ENCODE data around the gene EFEMP1. TPM values are rescaled to one million over a fixed set of nuclear protein-coding genes. Genes with fewer than 3 reads are reported as not detected.

Gene EFEMP1
- total and polyA plus RNA-seq, 10 of the 15 experiments (the other 5 are each of a cell fraction or from before 2014, with no cell fraction given): 0.27 to 1.2 (median 0.35) TPM; not detected in 6

DNA sequence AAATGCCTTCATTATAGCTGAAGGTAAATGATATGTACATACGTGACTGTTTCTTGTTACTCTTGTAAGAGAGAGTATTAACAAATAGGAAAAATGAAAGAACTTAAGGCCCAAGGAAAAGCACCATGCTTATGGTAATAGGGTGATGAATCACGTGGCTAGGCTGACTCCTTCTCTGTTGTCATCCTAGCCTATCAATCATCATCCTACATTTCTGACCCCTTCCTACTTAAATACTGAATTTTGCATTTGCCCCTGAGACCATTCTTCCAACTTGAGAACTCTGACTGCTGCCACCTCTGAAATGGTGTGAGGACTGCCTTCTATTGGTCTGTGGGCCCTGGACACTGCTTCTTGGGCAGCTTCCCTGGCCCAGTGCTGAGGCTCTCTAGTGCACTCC, 28.9 kb downstream of the EFEMP1 start:
- no peaks in the 10 kb centered on the region for H3K36me3 ChIP-seq (ENCODE audit: control insufficient read depth in 2 of 2, insufficient read depth in 2 of 2, low read length in 1 of 2)
- in situ Hi-C loops (cut with MboI): no loop called here
- H4K20me1 ChIP-seq (ENCODE audit: control insufficient read depth, insufficient read depth): no peaks in the 10 kb centered on the region
- no peaks in the 10 kb centered on the region; a peak in 1 of 4 replicates for H3K27me3 ChIP-seq (replicated peaks in 1 of 2; ENCODE audit: control insufficient read depth in 2 of 2, insufficient read depth in 2 of 2, low read length in 1 of 2)
- no peak overlapping the region for H3K27ac ChIP-seq (ENCODE audit: control insufficient read depth, insufficient read depth)
- H3K4me2 ChIP-seq (ENCODE audit: control insufficient read depth, insufficient read depth): no peak overlapping the region
- DNase-seq (ENCODE audit: low read depth, low spot score): no peak
- ChIA-PET RAD21 (ENCODE audit: unreplicated experiment) (no interaction called here), POLR2A (no interaction called here), CTCF (no interaction called here), SMC1A (ENCODE audit: uncharacterized antibody, unreplicated experiment) (interaction anchor here (0.6 kb wide), 1 partner anchor 903 kb away, joined by 3 read pairs; no protein-coding TSS in a partner anchor)
- no peak overlapping the region for H3K9ac ChIP-seq (ENCODE audit: control insufficient read depth, insufficient read depth, low read length)
- no peaks in the 10 kb centered on the region for H3K9me3 ChIP-seq (replicated peaks; ENCODE audit: control insufficient read depth, insufficient read depth, low read length)
- no peaks in the 10 kb centered on the region for H3K4me1 ChIP-seq (ENCODE audit: control insufficient read depth, insufficient read depth, low read length)
- intact Hi-C loops (cut with micrococcal nuclease; ENCODE audit: unreplicated experiment): no loop called here
- H2AFZ ChIP-seq (ENCODE audit: control insufficient read depth, low read depth, low read length): no peak overlapping the region
- no peak overlapping the region for H3K4me3 ChIP-seq
- ATAC-seq: no peak
- no TSS peak for BruUV-seq (replicated peaks)
- FAIRE-seq: no peak
- H3K79me2 ChIP-seq (ENCODE audit: control insufficient read depth, insufficient read depth, low read length): no peaks in the 10 kb centered on the region
- 2% methylated on average over 2 of the region's 2 CpGs for WGBS (ENCODE audit: insufficient coverage, insufficient replicate concordance, low lambda C conversion rate, missing lambda C conversion rate)
- no peak for TF ChIP-seq SMARCA5 (IDR thresholded peaks at IDR 0.05)
- no peak for TF ChIP-seq LARP7 (IDR thresholded peaks at IDR 0.05)
- TF ChIP-seq RFX5 (IDR thresholded peaks at IDR 0.05; ENCODE audit: low read depth, low read length): no peak
- no peak for TF ChIP-seq HDAC2 (IDR thresholded peaks at IDR 0.05)
- no peak for TF ChIP-seq NFYA (IDR thresholded peaks at IDR 0.05; ENCODE audit: borderline replicate concordance, low read depth, low read length)
- TF ChIP-seq BRCA1 (IDR thresholded peaks at IDR 0.05; ENCODE audit: low read depth, low read length): no peak
- no peak for TF ChIP-seq POLR2AphosphoS2 (IDR thresholded peaks at IDR 0.05; ENCODE audit: low read depth, low read length)
- TF ChIP-seq ZNF687 (IDR thresholded peaks at IDR 0.05): no peak
- TF ChIP-seq, protein P1, sequence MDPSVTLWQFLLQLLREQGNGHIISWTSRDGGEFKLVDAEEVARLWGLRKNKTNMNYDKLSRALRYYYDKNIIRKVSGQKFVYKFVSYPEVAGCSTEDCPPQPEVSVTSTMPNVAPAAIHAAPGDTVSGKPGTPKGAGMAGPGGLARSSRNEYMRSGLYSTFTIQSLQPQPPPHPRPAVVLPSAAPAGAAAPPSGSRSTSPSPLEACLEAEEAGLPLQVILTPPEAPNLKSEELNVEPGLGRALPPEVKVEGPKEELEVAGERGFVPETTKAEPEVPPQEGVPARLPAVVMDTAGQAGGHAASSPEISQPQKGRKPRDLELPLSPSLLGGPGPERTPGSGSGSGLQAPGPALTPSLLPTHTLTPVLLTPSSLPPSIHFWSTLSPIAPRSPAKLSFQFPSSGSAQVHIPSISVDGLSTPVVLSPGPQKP (IDR thresholded peaks at IDR 0.05; ENCODE audit: low read depth, low read length): no peak
- TF ChIP-seq ZNF217 (IDR thresholded peaks at IDR 0.05): no peak
- no peak for TF ChIP-seq CREB1 (IDR thresholded peaks at IDR 0.05; ENCODE audit: low read depth)
- TF ChIP-seq ZBTB33 (IDR thresholded peaks at IDR 0.05): no peak
- TF ChIP-seq, protein P2, sequence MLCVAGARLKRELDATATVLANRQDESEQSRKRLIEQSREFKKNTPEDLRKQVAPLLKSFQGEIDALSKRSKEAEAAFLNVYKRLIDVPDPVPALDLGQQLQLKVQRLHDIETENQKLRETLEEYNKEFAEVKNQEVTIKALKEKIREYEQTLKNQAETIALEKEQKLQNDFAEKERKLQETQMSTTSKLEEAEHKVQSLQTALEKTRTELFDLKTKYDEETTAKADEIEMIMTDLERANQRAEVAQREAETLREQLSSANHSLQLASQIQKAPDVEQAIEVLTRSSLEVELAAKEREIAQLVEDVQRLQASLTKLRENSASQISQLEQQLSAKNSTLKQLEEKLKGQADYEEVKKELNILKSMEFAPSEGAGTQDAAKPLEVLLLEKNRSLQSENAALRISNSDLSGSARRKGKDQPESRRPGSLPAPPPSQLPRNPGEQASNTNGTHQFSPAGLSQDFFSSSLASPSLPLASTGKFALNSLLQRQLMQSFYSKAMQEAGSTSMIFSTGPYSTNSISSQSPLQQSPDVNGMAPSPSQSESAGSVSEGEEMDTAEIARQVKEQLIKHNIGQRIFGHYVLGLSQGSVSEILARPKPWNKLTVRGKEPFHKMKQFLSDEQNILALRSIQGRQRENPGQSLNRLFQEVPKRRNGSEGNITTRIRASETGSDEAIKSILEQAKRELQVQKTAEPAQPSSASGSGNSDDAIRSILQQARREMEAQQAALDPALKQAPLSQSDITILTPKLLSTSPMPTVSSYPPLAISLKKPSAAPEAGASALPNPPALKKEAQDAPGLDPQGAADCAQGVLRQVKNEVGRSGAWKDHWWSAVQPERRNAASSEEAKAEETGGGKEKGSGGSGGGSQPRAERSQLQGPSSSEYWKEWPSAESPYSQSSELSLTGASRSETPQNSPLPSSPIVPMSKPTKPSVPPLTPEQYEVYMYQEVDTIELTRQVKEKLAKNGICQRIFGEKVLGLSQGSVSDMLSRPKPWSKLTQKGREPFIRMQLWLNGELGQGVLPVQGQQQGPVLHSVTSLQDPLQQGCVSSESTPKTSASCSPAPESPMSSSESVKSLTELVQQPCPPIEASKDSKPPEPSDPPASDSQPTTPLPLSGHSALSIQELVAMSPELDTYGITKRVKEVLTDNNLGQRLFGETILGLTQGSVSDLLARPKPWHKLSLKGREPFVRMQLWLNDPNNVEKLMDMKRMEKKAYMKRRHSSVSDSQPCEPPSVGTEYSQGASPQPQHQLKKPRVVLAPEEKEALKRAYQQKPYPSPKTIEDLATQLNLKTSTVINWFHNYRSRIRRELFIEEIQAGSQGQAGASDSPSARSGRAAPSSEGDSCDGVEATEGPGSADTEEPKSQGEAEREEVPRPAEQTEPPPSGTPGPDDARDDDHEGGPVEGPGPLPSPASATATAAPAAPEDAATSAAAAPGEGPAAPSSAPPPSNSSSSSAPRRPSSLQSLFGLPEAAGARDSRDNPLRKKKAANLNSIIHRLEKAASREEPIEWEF (IDR thresholded peaks at IDR 0.05; ENCODE audit: insufficient replicate concordance, low read depth, low read length): no peak
- TF ChIP-seq JUND (IDR thresholded peaks at IDR 0.05; ENCODE audit: low read depth, low read length): no peak
